Measurements from ENCODE around the gene IL13. TPM values are rescaled to one million over a fixed set of nuclear protein-coding genes. Genes with fewer than 3 reads are reported as not detected.

The IL13 gene
- total RNA-seq, 1 donor from 2014 or later, result not detected

DNA sequence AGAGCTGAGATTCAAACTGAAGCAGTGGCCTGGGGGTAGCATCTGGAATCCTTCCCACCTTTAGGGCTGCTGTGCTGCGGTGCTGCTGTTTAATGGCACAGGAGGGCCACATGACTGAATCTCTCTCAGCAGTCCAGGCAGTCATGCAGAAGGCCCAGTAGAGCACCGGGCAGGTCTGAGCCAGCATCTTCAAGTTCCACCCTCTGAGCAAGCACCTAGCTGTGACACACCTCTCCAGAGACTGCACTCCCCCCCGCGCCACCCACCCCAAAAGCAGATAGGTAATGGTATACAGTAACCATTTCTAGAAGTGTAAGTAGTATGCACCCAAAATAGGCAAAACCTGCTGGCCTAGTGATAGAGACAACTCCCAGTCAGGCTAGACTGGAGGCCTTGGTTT is 24.0 kb downstream of the IL13 start:
- H3K36me3 Mint-ChIP-seq, result peaks cover 1% of the 10 kb centered on the region
- H3K27me3 Mint-ChIP-seq (ENCODE audit: insufficient read depth, low read depth), result no peaks in the 10 kb centered on the region
- Histone ChIP-seq H3K27ac (no peak overlapping the region), H3K79me2 (ENCODE audit: low read depth) (no peaks in the 10 kb centered on the region), H3K4me3 (no peak overlapping the region), H3K36me3 (no peaks in the 10 kb centered on the region), H3K27me3 (no peaks in the 10 kb centered on the region), H2AFZ (replicated peaks) (no peak overlapping the region), H3K4me2 (no peak overlapping the region), H3K9ac (no peak overlapping the region), H3K4me1 (no peaks in the 10 kb centered on the region), H3F3A (ENCODE audit: low read depth) (no peaks in the 10 kb centered on the region), H3K9me3 (ENCODE audit: low read depth) (no peaks in the 10 kb centered on the region), H4K20me1 (ENCODE audit: low read depth) (no peaks in the 10 kb centered on the region)
- TF ChIP-seq EZH2phosphoT487 (IDR thresholded peaks at IDR 0.05), result no peak
- TF ChIP-seq, protein P1, sequence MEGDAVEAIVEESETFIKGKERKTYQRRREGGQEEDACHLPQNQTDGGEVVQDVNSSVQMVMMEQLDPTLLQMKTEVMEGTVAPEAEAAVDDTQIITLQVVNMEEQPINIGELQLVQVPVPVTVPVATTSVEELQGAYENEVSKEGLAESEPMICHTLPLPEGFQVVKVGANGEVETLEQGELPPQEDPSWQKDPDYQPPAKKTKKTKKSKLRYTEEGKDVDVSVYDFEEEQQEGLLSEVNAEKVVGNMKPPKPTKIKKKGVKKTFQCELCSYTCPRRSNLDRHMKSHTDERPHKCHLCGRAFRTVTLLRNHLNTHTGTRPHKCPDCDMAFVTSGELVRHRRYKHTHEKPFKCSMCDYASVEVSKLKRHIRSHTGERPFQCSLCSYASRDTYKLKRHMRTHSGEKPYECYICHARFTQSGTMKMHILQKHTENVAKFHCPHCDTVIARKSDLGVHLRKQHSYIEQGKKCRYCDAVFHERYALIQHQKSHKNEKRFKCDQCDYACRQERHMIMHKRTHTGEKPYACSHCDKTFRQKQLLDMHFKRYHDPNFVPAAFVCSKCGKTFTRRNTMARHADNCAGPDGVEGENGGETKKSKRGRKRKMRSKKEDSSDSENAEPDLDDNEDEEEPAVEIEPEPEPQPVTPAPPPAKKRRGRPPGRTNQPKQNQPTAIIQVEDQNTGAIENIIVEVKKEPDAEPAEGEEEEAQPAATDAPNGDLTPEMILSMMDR (IDR thresholded peaks at IDR 0.05), result no peak
- no peak for TF ChIP-seq EZH2 (IDR thresholded peaks at IDR 0.05)
- H3K4me1 Mint-ChIP-seq, result peaks cover 2% of the 10 kb centered on the region
- H3K27ac Mint-ChIP-seq, result no peak overlapping the region
- no peaks in the 10 kb centered on the region for H3K9me3 Mint-ChIP-seq
- no peak for DNase-seq (ENCODE audit: low spot score)
- H3K4me3 Mint-ChIP-seq, result no peak overlapping the region

DNA sequence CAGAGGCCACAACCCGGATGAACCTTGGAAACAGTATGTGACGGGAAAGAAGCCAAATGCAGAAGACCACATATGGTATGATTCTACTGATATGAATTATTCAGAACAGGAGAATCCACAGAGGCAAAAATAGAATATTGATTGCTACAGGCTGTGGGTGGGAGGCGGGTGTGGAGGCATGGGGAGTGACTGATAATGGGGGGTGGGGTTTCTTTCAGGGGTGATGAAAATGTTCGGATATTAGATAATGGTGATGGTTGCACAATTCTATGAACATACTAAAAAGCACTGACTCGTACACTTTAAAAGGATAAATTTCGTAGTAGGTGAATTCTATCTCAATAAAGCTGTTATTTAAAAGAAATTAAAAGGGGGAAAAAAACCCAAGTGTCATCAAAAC is 26.5 kb downstream of the IL13 start:
- no peaks in the 10 kb centered on the region for H3K9me3 ChIP-seq (ENCODE audit: low read depth)
- no peaks in the 10 kb centered on the region for H3K36me3 ChIP-seq
- H3K9ac ChIP-seq, result no peak overlapping the region
- Mint-ChIP-seq H3K27ac (no peak overlapping the region), H3K4me3 (no peak overlapping the region), H3K4me1 (no peaks in the 10 kb centered on the region), H3K9me3 (no peaks in the 10 kb centered on the region), H3K36me3 (peaks cover 2% of the 10 kb centered on the region), H3K27me3 (ENCODE audit: insufficient read depth, low read depth) (no peaks in the 10 kb centered on the region)
- no peak for DNase-seq (ENCODE audit: low spot score)
- no peaks in the 10 kb centered on the region for H3K4me1 ChIP-seq
- H3K79me2 ChIP-seq (ENCODE audit: low read depth), result no peaks in the 10 kb centered on the region
- H3K27ac ChIP-seq, result no peak overlapping the region
- H3K4me3 ChIP-seq, result no peak overlapping the region
- TF ChIP-seq, protein P1 (IDR thresholded peaks at IDR 0.05), result no peak
- TF ChIP-seq EZH2phosphoT487 (IDR thresholded peaks at IDR 0.05), result no peak
- TF ChIP-seq EZH2 (IDR thresholded peaks at IDR 0.05), result no peak
- no peaks in the 10 kb centered on the region for H3K27me3 ChIP-seq
- no peak overlapping the region for H2AFZ ChIP-seq (replicated peaks)
- no peaks in the 10 kb centered on the region for H3F3A ChIP-seq (ENCODE audit: low read depth)
- H3K4me2 ChIP-seq, result no peak overlapping the region
- no peaks in the 10 kb centered on the region for H4K20me1 ChIP-seq (ENCODE audit: low read depth)

DNA sequence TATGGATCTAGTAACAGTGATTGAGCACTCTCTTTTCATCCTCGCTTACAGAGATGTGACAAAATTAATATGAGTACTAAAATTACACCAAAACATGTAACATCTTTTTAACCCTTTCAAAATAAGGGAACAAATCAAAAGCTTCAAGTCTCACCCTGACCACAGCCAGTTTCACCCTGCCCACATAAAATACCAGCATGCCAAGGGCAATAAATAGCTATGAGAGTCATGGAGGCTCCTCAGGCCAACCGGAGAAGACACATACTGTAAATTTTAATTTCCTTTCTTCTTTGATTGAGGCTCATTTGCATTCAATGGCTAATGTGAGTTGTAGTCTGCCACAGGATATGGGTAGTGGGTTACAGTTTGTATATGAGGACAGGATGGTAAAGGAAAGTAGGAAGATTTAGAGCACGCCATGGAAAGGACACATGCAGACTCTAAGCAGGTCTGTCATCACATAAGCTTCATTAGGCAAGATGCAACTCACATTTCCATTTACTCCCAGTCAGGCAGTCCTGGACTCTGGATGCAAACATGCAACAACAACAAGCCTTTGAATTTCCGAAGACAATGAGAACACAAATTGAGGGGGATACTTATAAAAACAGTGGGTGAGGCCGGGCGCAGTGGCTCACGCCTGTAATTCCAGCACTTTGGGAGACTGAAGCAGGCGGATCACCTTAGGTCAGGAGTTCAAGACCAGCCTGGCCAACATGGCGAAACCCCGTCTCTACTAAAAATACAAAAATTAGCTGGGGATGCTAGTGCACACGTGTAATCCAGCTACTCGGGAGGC is 27.1 kb downstream of the IL13 start:
- Histone ChIP-seq H3K27me3 (no peaks in the 10 kb centered on the region), H3K4me2 (no peak overlapping the region), H3K27ac (no peak overlapping the region), H3K4me1 (no peaks in the 10 kb centered on the region), H2AFZ (replicated peaks) (no peak overlapping the region), H3K36me3 (no peaks in the 10 kb centered on the region), H3K4me3 (no peak overlapping the region), H3F3A (ENCODE audit: low read depth) (no peaks in the 10 kb centered on the region), H3K79me2 (ENCODE audit: low read depth) (no peaks in the 10 kb centered on the region), H3K9me3 (ENCODE audit: low read depth) (no peaks in the 10 kb centered on the region), H3K9ac (no peak overlapping the region), H4K20me1 (ENCODE audit: low read depth) (no peaks in the 10 kb centered on the region)
- no peaks in the 10 kb centered on the region for H3K4me1 Mint-ChIP-seq
- TF ChIP-seq EZH2 (IDR thresholded peaks at IDR 0.05), result no peak
- TF ChIP-seq, protein P1 (IDR thresholded peaks at IDR 0.05), result no peak
- no peak for TF ChIP-seq EZH2phosphoT487 (IDR thresholded peaks at IDR 0.05)
- no peaks in the 10 kb centered on the region for H3K27me3 Mint-ChIP-seq (ENCODE audit: insufficient read depth, low read depth)
- no peak for DNase-seq (ENCODE audit: low spot score)
- no peak overlapping the region for H3K27ac Mint-ChIP-seq
- no peaks in the 10 kb centered on the region for H3K9me3 Mint-ChIP-seq
- peaks cover 3% of the 10 kb centered on the region for H3K36me3 Mint-ChIP-seq
- no peak overlapping the region for H3K4me3 Mint-ChIP-seq

All from neural progenitor cell (in vitro differentiated cells).